Activated T-cell treated with anti-CD3 and anti-CD28 coated beads, Interleukin-2, amount 50 U/mL, for 72 hours (primary cell): ENCODE results near the gene TBC1D24. TPM values are rescaled to one million over a fixed set of nuclear protein-coding genes. Genes with fewer than 3 reads are reported as not detected.

Experiments used
- ATAC-seq, 2 donors: fragments of 150-1000 bp; cut with Tn5 transposase; replicated peaks in 1 of 2; 2 replicates each; pipeline ENCODE4 v1.10.0; 2021; ENCODE audit warnings: moderate library complexity in 2 of 2, mild to moderate bottlenecking in 1 of 2
- DNase-seq, 2 donors: peaks; one replicate each; pipeline ENCODE4 v3.0.0; 2021 to 2022; ENCODE audit warnings: mixed read lengths in 1 of 2
- H3K27ac Mint-ChIP-seq: one replicate; pipeline ENCODE4 v1.8.0; 2022; ENCODE audit warnings: mild to moderate bottlenecking, moderate library complexity, mixed read lengths
- H3K27me3 Mint-ChIP-seq: one replicate; pipeline ENCODE4 v1.8.0; 2022; ENCODE audit warnings: low read depth, mixed read lengths
- H3K36me3 Mint-ChIP-seq, 2 donors: one replicate each; pipeline ENCODE4 v1.8.0; 2022; ENCODE audit warnings: mixed read lengths in 2 of 2, mild to moderate bottlenecking in 1 of 2; ENCODE audit not compliant: insufficient read depth in 2 of 2
- H3K4me1 Mint-ChIP-seq: one replicate; pipeline ENCODE4 v1.8.0; 2022; ENCODE audit warnings: low read depth, mixed read lengths
- H3K4me3 Mint-ChIP-seq, 2 donors: one replicate each; pipeline ENCODE4 v1.8.0; 2022; ENCODE audit warnings: mild to moderate bottlenecking in 2 of 2, mixed read lengths in 2 of 2, moderate library complexity in 2 of 2
- H3K9me3 Mint-ChIP-seq, 2 donors: one replicate each; pipeline ENCODE4 v1.8.0; 2022; ENCODE audit warnings: mixed read lengths in 2 of 2
- total RNA-seq, 2 donors: library from RNA; stranded (reverse); gene quantifications; one replicate each; pipeline ENCODE4 v1.2.3, GENCODE V29; 2022

The TBC1D24 gene
- total RNA-seq, 2 donors from 2014 or later, result 13.6 to 20.4 TPM

GRCh38 chr16:2456551-2457153, 18.3 kb upstream of the TBC1D24 start:
- no peaks in the 10 kb centered on the region for H3K27me3 Mint-ChIP-seq
- no peak overlapping the region for H3K4me3 Mint-ChIP-seq
- ATAC-seq (no peak), DNase-seq (no peak)
- peaks cover 2 to 16% of the 10 kb centered on the region in 2 donors for H3K36me3 Mint-ChIP-seq
- H3K27ac Mint-ChIP-seq, result no peak overlapping the region
- H3K4me1 Mint-ChIP-seq, result peaks cover 12% of the 10 kb centered on the region
- H3K9me3 Mint-ChIP-seq, result no peaks in the 10 kb centered on the region

DNA sequence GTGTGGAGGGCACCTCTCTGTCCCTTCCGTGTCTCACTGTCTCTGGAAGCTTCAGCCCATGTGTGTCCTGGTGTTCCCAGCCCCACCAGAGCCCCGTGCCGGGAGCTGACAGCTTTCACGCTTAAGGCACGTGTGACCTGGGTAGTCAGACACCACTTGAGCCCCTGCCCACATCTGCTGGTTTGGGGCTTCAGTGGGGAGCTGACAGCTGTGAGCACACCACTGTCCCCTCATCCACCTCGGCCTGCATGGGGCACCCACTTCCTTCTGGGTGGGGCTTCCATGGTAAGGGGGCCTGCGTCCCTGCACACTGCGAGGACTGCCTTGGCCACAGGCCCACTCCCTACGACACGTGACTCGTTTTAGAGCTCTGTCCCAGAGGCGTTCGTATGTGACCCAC, 17.7 kb upstream of the TBC1D24 start:
- ATAC-seq (no peak), DNase-seq (no peak)
- H3K4me3 Mint-ChIP-seq, result no peak overlapping the region
- peaks cover 12% of the 10 kb centered on the region for H3K4me1 Mint-ChIP-seq
- H3K27ac Mint-ChIP-seq, result no peak overlapping the region
- no peaks in the 10 kb centered on the region for H3K27me3 Mint-ChIP-seq
- peaks cover 2 to 16% of the 10 kb centered on the region in 2 donors for H3K36me3 Mint-ChIP-seq
- H3K9me3 Mint-ChIP-seq, result no peaks in the 10 kb centered on the region

GRCh38 chr16:2457946-2458345, 17.0 kb upstream of the TBC1D24 start:
- Mint-ChIP-seq H3K27ac (no peak overlapping the region), H3K4me3 (peak overlapping the region in 1 of 2 donors; percentile 32), H3K27me3 (no peaks in the 10 kb centered on the region)

DNA sequence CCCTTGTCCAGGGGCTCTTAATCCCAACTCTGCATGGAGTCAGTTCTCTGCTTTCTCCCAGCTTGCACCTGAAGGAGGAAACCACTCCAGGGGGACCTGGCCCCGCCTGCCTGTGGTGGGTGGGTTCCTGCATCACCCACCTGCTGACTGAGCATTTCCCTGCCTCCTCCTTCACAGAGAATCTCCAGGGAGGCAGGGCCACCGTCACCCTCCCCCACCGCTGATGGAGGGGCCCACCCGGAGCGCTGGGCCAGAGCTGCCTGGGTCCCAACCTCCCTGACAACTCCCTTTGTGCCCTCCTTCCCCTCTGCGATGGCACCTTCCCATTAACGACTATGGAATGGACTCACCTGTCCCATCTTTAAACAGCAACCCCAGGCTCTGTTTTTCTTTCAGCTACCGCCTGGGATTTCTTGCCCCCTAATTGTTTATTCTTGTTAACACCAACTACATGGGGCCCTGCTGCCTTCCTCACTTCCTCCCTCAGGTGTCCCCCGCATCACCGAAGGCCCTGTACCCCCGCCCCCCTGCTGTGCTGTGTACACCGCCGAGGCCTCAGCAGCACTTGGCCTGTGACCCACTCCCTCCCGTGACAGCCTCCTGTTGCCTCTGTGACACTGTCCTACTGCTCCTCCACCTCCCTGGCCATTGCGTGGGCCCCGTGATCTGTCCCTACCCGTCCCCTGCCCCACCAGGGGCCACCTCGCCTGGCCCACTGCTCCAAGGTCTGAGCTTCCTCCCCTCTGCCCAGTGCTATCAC, 15.9 kb upstream of the TBC1D24 start:
- ATAC-seq (peak in 1 of 2 donors; percentile 8), DNase-seq (no peak)
- Mint-ChIP-seq H3K36me3 (peaks cover 2 to 10% of the 10 kb centered on the region in 2 donors), H3K9me3 (no peaks in the 10 kb centered on the region), H3K27ac (peak overlapping the region; percentile 84), H3K4me1 (peaks cover 12% of the 10 kb centered on the region), H3K27me3 (no peaks in the 10 kb centered on the region), H3K4me3 (peak overlapping the region; percentile 87 to 91)

More at GRCh38 chr16:2457946-2458345, 17.0 kb upstream of the TBC1D24 start:
- peaks cover 12% of the 10 kb centered on the region for H3K4me1 Mint-ChIP-seq
- ATAC-seq (no peak), DNase-seq (no peak)
- peaks cover 2 to 14% of the 10 kb centered on the region in 2 donors for H3K36me3 Mint-ChIP-seq
- no peaks in the 10 kb centered on the region for H3K9me3 Mint-ChIP-seq

DNA sequence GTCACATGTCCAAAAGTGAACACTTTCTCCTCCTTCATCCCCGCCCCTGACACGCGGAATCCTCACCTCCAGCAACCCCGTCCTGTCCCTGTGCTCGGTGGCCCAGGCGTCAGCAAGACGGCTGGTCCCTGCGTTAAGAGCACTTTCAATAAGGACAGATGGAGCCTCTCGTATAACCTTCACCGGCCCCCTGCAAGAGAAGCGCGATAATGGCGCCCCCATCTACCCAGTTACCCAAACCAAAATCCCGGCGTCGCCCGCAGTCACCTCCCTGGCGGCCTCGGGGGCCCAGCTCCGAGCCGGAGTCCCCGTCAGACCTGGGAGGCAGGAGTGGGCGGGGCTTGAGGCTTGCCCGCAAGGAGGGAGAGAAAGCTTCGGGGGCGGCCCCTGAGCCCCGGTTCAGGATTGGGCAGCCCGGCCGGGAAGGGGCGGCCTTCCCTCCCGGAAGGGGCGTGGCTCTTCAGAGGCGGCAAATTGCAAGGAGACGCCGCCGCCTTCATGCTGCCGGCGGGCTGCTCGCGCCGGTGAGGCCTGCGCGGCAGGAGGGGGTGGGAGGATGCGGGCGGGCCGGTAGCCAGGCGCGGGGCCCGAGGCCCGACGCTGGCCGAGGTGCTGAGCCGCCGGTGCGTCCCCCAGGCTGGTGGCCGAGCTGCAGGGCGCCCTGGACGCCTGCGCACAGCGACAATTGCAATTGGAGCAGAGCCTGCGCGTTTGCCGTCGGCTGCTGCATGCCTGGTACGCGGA, 15.1 kb upstream of the TBC1D24 start, which contains the start of gene TEDC2:
TEDC2 (plus strand) TSS at position 463 of the 744 bp plus-strand sequence; CDS start at position 499, 36 bp downstream.
- ATAC-seq, result peak; percentile 95 to 96
- Mint-ChIP-seq H3K4me3 (peak within 1 kb of the TSS; percentile 87 to 91), H3K36me3 (peaks cover 2 to 10% of the 10 kb centered on the region in 2 donors), H3K9me3 (no peaks in the 10 kb centered on the region), H3K4me1 (peaks cover 12% of the 10 kb centered on the region), H3K27ac (peak within 1 kb of the TSS; percentile 84), H3K27me3 (no peaks in the 10 kb centered on the region)
- peak; percentile 99 for DNase-seq

DNA sequence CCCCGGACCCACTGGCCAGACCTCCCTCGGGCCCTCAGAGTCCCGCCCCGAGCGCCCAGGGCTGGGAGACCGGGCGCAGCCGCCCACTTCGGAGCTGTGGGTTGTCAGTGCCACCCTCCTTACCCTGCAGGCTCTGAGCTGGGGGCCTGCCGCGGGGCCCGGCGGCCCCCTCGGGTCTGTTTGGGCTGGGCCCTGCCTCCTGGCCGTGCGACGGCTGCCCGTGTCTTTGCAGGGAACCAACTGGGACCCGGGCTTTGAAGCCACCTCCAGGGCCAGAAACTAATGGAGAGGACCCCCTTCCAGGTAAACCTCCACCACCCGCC, 14.6 kb upstream of the TBC1D24 start:
- peaks cover 12% of the 10 kb centered on the region for H3K4me1 Mint-ChIP-seq
- DNase-seq, result no peak
- H3K27me3 Mint-ChIP-seq, result no peaks in the 10 kb centered on the region
- no peak overlapping the region for H3K27ac Mint-ChIP-seq
- H3K4me3 Mint-ChIP-seq, result peak overlapping the region; percentile 87 to 91
- ATAC-seq, result no peak
- H3K36me3 Mint-ChIP-seq, result peaks cover 2 to 10% of the 10 kb centered on the region in 2 donors
- no peaks in the 10 kb centered on the region for H3K9me3 Mint-ChIP-seq

GRCh38 chr16:2460916-2461315, 14.0 kb upstream of the TBC1D24 start:
- DNase-seq (no peak), ATAC-seq (no peak)
- H3K9me3 Mint-ChIP-seq, result no peaks in the 10 kb centered on the region
- no peak overlapping the region for H3K27ac Mint-ChIP-seq
- H3K4me1 Mint-ChIP-seq, result peaks cover 12% of the 10 kb centered on the region
- H3K36me3 Mint-ChIP-seq, result peaks cover 2 to 10% of the 10 kb centered on the region in 2 donors
- H3K4me3 Mint-ChIP-seq, result peak overlapping the region; percentile 87 to 91
- H3K27me3 Mint-ChIP-seq, result no peaks in the 10 kb centered on the region

GRCh38 chr16:2462031-2462866, 12.7 kb upstream of the TBC1D24 start:
- Mint-ChIP-seq H3K36me3 (peaks cover 0 to 6% of the 10 kb centered on the region in 2 donors), H3K4me3 (peak overlapping the region in 1 of 2 donors; percentile 48), H3K27me3 (no peaks in the 10 kb centered on the region), H3K4me1 (peaks cover 15% of the 10 kb centered on the region), H3K9me3 (no peaks in the 10 kb centered on the region), H3K27ac (no peak overlapping the region)
- DNase-seq, result no peak
- ATAC-seq, result no peak

DNA sequence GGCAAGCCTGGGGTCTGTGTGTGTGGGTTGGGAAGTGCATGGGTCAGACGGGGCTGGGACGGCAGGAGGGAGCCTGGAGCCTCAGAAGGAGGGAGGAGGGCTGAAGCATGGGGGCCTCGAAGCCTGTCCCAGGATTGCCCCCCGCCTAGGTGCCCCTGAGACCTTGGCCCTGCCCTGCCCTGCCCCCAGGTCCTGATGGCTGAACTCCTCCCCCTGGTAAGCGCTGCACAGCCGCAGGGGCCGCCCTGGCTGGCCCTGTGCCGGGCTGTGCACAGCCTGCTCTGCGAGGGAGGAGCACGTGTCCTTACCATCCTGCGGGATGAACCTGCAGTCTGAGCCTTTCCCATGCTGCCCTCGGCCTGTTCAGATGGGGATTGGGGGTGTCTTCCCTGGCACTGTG, 10.6 kb upstream of the TBC1D24 start:
- ATAC-seq (no peak), DNase-seq (no peak)
- Mint-ChIP-seq H3K27me3 (peaks cover 7% of the 10 kb centered on the region), H3K36me3 (peaks cover 0 to 3% of the 10 kb centered on the region in 2 donors), H3K27ac (no peak overlapping the region), H3K9me3 (no peaks in the 10 kb centered on the region), H3K4me1 (peaks cover 14% of the 10 kb centered on the region), H3K4me3 (no peak overlapping the region)

- no peak overlapping the region for H3K27ac Mint-ChIP-seq
- H3K36me3 Mint-ChIP-seq, result no peaks in the 10 kb centered on the region
- H3K4me1 Mint-ChIP-seq, result peaks cover 9% of the 10 kb centered on the region
- H3K27me3 Mint-ChIP-seq, result peaks cover 20% of the 10 kb centered on the region
- H3K9me3 Mint-ChIP-seq, result no peaks in the 10 kb centered on the region
- DNase-seq (no peak), ATAC-seq (no peak)
- H3K4me3 Mint-ChIP-seq, result no peak overlapping the region
Observed at GRCh38 chr16:2465653-2466415, 9.1 kb upstream of the TBC1D24 start.

GRCh38 chr16:2466667-2467527, 8.0 kb upstream of the TBC1D24 start:
- Mint-ChIP-seq H3K4me3 (peak overlapping the region in 1 of 2 donors; percentile 50), H3K4me1 (peaks cover 4% of the 10 kb centered on the region), H3K27ac (no peak overlapping the region), H3K27me3 (peaks cover 20% of the 10 kb centered on the region), H3K9me3 (no peaks in the 10 kb centered on the region), H3K36me3 (no peaks in the 10 kb centered on the region)
- ATAC-seq (peak; percentile 2 to 3), DNase-seq (no peak)
